SK-N-SH (cell line): ENCODE results near the gene DAB2IP. TPM values are rescaled to one million over a fixed set of nuclear protein-coding genes. Genes with fewer than 3 reads are reported as not detected.

Source experiments
- CTCF ChIA-PET: fragments of 300-600, 350-600 bp; formaldehyde crosslinking; extraction: SDS; loops from one replicate; lab custom pipeline; 2021; lab: Yijun Ruan, JAX
- POLR2A ChIA-PET: fragments of 350-600 bp; sonication (Branson Sonifier 250); formaldehyde crosslinking; extraction: SDS; loops from one replicate; lab custom pipeline; 2020; ENCODE audit warnings: antibody characterized with exemption, inconsistent platforms; lab: Yijun Ruan, JAX
- DNase-seq: peaks from one replicate; pipeline ENCODE4 v3.0.0; 2012
- H2AFZ ChIP-seq: fragments of 200-600 bp; sonication (generic); 2 replicates; pipeline ENCODE4 v1.8.1; 2016; ENCODE audit warnings: antibody characterized with exemption, mild to moderate bottlenecking, low read depth
- H3F3A ChIP-seq: fragments of 200-600 bp; sonication (generic); replicated peaks from 2 replicates; pipeline ENCODE3; 2016; ENCODE audit warnings: antibody characterized with exemption, mild to moderate bottlenecking; ENCODE audit not compliant: insufficient read depth
- H3K27ac ChIP-seq, 2 experiments: fragments of 200-500 bp in 1 of 2; fragments of 200-600 bp in 1 of 2; sonication (Bioruptor generic) in 1 of 2; sonication (generic), shearing (Covaris generic) in 1 of 2; 2 replicates each; pipeline versions ENCODE4 v1.5.1 to v1.6.1; 2014 to 2016; ENCODE audit warnings: low read depth in 2 of 2, inconsistent platforms in 1 of 2, low read length in 1 of 2, mild to moderate bottlenecking in 1 of 2, mixed read lengths in 1 of 2
- H3K27me3 ChIP-seq: fragments of 200-600 bp; sonication (generic), shearing (Covaris generic); 2 replicates; pipeline ENCODE4 v1.6.1; 2016; ENCODE audit warnings: mixed run types; ENCODE audit not compliant: insufficient read depth
- H3K36me3 ChIP-seq, 2 experiments: fragments of 200-500 bp in 1 of 2; fragments of 200-600 bp in 1 of 2; sonication (Bioruptor generic) in 1 of 2; sonication (generic) in 1 of 2; replicated peaks in 1 of 2; 2 replicates each; pipeline versions ENCODE3 to v1.5.1; 2014 to 2016; ENCODE audit warnings: low read length in 1 of 2, mild to moderate bottlenecking in 1 of 2; ENCODE audit not compliant: insufficient read depth in 2 of 2, control insufficient read depth in 1 of 2
- H3K4me1 ChIP-seq, 2 experiments: fragments of 200-500 bp in 1 of 2; fragments of 200-600 bp in 1 of 2; sonication (Bioruptor generic) in 1 of 2; sonication (generic), shearing (Covaris generic) in 1 of 2; 2 replicates each; pipeline versions ENCODE4 v1.5.1 to v1.6.1; 2014 to 2016; ENCODE audit warnings: low read depth in 1 of 2, low read length in 1 of 2, mixed run types in 1 of 2; ENCODE audit not compliant: insufficient read depth in 2 of 2, control insufficient read depth in 1 of 2
- H3K4me2 ChIP-seq: fragments of 200-600 bp; sonication (generic), shearing (Covaris generic); 2 replicates; pipeline ENCODE4 v1.6.1; 2017; ENCODE audit warnings: mixed run types
- H3K4me3 ChIP-seq, 2 experiments: fragments of 200-500 bp in 1 of 2; fragments of 200-600 bp in 1 of 2; sonication (Bioruptor generic) in 1 of 2; sonication (generic), shearing (Covaris generic) in 1 of 2; 2 replicates each; pipeline versions ENCODE4 v1.5.1 to v1.8.1; 2014 to 2016; ENCODE audit warnings: low read depth in 2 of 2, inconsistent platforms in 1 of 2, low read length in 1 of 2, mild to moderate bottlenecking in 1 of 2, mixed read lengths in 1 of 2, moderate library complexity in 1 of 2
- H3K79me2 ChIP-seq: fragments of 200-600 bp; sonication (generic); 2 replicates; pipeline ENCODE4 v1.8.1; 2017; ENCODE audit warnings: mild to moderate bottlenecking; ENCODE audit not compliant: insufficient read depth
- H3K9ac ChIP-seq: fragments of 200-600 bp; sonication (generic); 2 replicates; pipeline ENCODE4 v1.6.1; 2017; ENCODE audit warnings: mixed run types
- H3K9me2 ChIP-seq: fragments of 200-600 bp; sonication (generic); 2 replicates; pipeline ENCODE4 v1.6.1; 2017; ENCODE audit warnings: mixed run types
- H3K9me3 ChIP-seq: fragments of 200-600 bp; sonication (generic); 2 replicates; pipeline ENCODE4 v1.6.1; 2017; ENCODE audit warnings: mixed run types, mild to moderate bottlenecking, moderate library complexity
- H4K20me1 ChIP-seq: fragments of 200-600 bp; sonication (generic); 2 replicates; pipeline ENCODE4 v1.6.1; 2017; ENCODE audit warnings: mild to moderate bottlenecking, mixed run types; ENCODE audit not compliant: insufficient read depth
- CHD2 ChIP-seq: fragments of 150-350 bp; IDR thresholded peaks from 2 replicates; pipeline ENCODE4 v1.6.1; 2018; ENCODE audit warnings: low read length; ENCODE audit not compliant: partially characterized antibody
- ELF1 ChIP-seq: IDR thresholded peaks from 2 replicates; pipeline ENCODE4 v1.4.0; 2012
- EZH2phosphoT487 ChIP-seq: fragments of 200-600 bp; sonication (generic); IDR thresholded peaks from 2 replicates; pipeline ENCODE4 v1.6.1; 2017; ENCODE audit warnings: low read depth, mixed run types, mild to moderate bottlenecking, antibody characterized with exemption, moderate library complexity, borderline replicate concordance
- FOSL2 ChIP-seq: IDR thresholded peaks from 2 replicates; pipeline ENCODE4 v1.4.0; 2012; ENCODE audit warnings: low read depth, mild to moderate bottlenecking, moderate library complexity, borderline replicate concordance
- FOXM1 ChIP-seq: IDR thresholded peaks from 2 replicates; pipeline ENCODE4 v1.4.0; 2012; ENCODE audit warnings: low read depth, mild to moderate bottlenecking
- GABPA ChIP-seq: IDR thresholded peaks from 2 replicates; pipeline ENCODE4 v1.4.0; 2012; ENCODE audit warnings: low read depth, mild to moderate bottlenecking
- MEF2A ChIP-seq: IDR thresholded peaks from 2 replicates; pipeline ENCODE4 v1.4.0; 2012; ENCODE audit warnings: low read depth, borderline replicate concordance
- NFIC ChIP-seq: IDR thresholded peaks from 2 replicates; pipeline ENCODE4 v1.4.0; 2012; ENCODE audit warnings: borderline replicate concordance
- RAD21 ChIP-seq: IDR thresholded peaks from 2 replicates; pipeline ENCODE4 v1.6.1; 2012; ENCODE audit warnings: mild to moderate bottlenecking, low read length
- RXRA ChIP-seq: IDR thresholded peaks from 2 replicates; pipeline ENCODE4 v1.4.0; 2012; ENCODE audit warnings: low read depth, mild to moderate bottlenecking, borderline replicate concordance
- SMC3 ChIP-seq: IDR thresholded peaks from 2 replicates; pipeline ENCODE4 v1.6.1; 2012; ENCODE audit warnings: low read depth, low read length, improper control_type of control experiment
- TAF1 ChIP-seq: IDR thresholded peaks from 2 replicates; pipeline ENCODE4 v1.6.1; 2012; ENCODE audit warnings: low read depth, mild to moderate bottlenecking, low read length, moderate library complexity, borderline replicate concordance
- TCF12 ChIP-seq: IDR thresholded peaks from 2 replicates; pipeline ENCODE4 v1.4.0; 2012
- TEAD4 ChIP-seq: IDR thresholded peaks from 2 replicates; pipeline ENCODE4 v1.4.0; 2012; ENCODE audit warnings: mild to moderate bottlenecking, borderline replicate concordance; ENCODE audit not compliant: insufficient read depth
- YY1 ChIP-seq: IDR thresholded peaks from 2 replicates; pipeline ENCODE4 v1.4.0; 2012; ENCODE audit warnings: low read depth, mild to moderate bottlenecking
- WGBS: methylation state at CpG from one replicate; pipeline ENCODE4 v1.1.6; 2017; ENCODE audit warnings: low lambda C conversion rate; 5-methylcytosine and 5-hydroxymethylcytosine counted together
- polyA plus RNA-seq, 3 experiments: library from polyadenylated mRNA; depleted of rRNA; stranded (reverse); fragments of >200 nt; gene quantifications; 2 replicates each; pipeline ENCODE4 v1.2.3, GENCODE V29; 2012
- TF ChIP-seq, protein P1 (sequence below): IDR thresholded peaks from 2 replicates; pipeline ENCODE4 v1.4.0; 2012; ENCODE audit warnings: low read depth
- TF ChIP-seq, protein P2 (sequence below): fragments of 150-350 bp; IDR thresholded peaks from 2 replicates; pipeline ENCODE4 v1.6.1; 2016; ENCODE audit warnings: mild to moderate bottlenecking, low read depth, low read length
- TF ChIP-seq, protein P3 (sequence below): IDR thresholded peaks from 2 replicates; pipeline ENCODE4 v1.4.0; 2012; ENCODE audit warnings: low read depth, borderline replicate concordance
- TF ChIP-seq, protein P4 (sequence below): fragments of 200-600 bp; sonication (generic); IDR thresholded peaks from 2 replicates; pipeline ENCODE4 v1.6.1; 2017; ENCODE audit warnings: antibody characterized with exemption, mild to moderate bottlenecking, moderate library complexity

The DAB2IP gene
- polyA plus RNA-seq, 1 of the 3 experiments (the other 2 are of a cell fraction) = 21.4 TPM

DNA sequence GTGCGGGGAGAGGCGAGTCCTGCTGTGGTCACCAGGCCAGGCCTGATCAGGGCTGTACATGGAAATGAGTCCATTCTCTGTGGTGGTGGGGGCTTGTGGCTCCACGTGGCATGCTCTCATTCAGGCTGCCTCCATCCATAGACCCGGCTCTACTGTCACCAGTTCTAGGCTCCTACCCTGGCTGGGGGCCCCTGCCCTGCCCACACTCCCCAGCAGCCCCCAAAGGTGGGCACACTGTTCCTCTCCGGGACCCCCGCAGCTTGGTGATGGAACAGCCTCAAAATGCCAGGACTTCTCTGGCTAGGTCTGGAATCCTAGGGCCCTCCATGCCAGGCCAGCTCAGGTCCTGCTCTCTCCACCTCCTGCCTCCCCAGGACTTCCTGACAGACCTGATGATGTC lies 111.7 kb downstream of the DAB2IP start:
- Histone ChIP-seq H3K79me2 (peaks cover 5% of the 10 kb centered on the region; the same call in 1 of the 2 replicates), H3F3A (no peaks in the 10 kb centered on the region), H4K20me1 (no peaks in the 10 kb centered on the region), H3K4me2 (no peak overlapping the region), H3K27ac (no peak overlapping the region; a peak in 1 of 4 replicates), H3K36me3 (peaks cover 6 to 50% of the 10 kb centered on the region in 2 experiments), H2AFZ (no peak overlapping the region), H3K27me3 (no peaks in the 10 kb centered on the region), H3K9me3 (no peaks in the 10 kb centered on the region), H3K9me2 (no peaks in the 10 kb centered on the region), H3K4me3 (no peak overlapping the region), H3K4me1 (peaks cover 8 to 21% of the 10 kb centered on the region in 2 experiments; a peak in 3 of 4 replicates), H3K9ac (no peak overlapping the region)
- TF ChIP-seq MEF2A = no peak
- TF ChIP-seq, protein P1, sequence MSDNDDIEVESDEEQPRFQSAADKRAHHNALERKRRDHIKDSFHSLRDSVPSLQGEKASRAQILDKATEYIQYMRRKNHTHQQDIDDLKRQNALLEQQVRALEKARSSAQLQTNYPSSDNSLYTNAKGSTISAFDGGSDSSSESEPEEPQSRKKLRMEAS = no peak
- no peak for TF ChIP-seq TCF12
- TF ChIP-seq, protein P2, sequence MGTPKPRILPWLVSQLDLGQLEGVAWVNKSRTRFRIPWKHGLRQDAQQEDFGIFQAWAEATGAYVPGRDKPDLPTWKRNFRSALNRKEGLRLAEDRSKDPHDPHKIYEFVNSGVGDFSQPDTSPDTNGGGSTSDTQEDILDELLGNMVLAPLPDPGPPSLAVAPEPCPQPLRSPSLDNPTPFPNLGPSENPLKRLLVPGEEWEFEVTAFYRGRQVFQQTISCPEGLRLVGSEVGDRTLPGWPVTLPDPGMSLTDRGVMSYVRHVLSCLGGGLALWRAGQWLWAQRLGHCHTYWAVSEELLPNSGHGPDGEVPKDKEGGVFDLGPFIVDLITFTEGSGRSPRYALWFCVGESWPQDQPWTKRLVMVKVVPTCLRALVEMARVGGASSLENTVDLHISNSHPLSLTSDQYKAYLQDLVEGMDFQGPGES = no peak
- TF ChIP-seq, protein P3, sequence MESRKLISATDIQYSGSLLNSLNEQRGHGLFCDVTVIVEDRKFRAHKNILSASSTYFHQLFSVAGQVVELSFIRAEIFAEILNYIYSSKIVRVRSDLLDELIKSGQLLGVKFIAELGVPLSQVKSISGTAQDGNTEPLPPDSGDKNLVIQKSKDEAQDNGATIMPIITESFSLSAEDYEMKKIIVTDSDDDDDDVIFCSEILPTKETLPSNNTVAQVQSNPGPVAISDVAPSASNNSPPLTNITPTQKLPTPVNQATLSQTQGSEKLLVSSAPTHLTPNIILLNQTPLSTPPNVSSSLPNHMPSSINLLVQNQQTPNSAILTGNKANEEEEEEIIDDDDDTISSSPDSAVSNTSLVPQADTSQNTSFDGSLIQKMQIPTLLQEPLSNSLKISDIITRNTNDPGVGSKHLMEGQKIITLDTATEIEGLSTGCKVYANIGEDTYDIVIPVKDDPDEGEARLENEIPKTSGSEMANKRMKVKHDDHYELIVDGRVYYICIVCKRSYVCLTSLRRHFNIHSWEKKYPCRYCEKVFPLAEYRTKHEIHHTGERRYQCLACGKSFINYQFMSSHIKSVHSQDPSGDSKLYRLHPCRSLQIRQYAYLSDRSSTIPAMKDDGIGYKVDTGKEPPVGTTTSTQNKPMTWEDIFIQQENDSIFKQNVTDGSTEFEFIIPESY = no peak
- no peak for TF ChIP-seq EZH2phosphoT487
- TF ChIP-seq SMC3 = no peak
- TF ChIP-seq FOSL2 = no peak
- no peak for TF ChIP-seq RXRA
- TF ChIP-seq ELF1 = no peak
- TF ChIP-seq GABPA = no peak
- TF ChIP-seq TAF1 = no peak
- TF ChIP-seq NFIC = no peak
- ChIA-PET POLR2A (no interaction called here), CTCF (no interaction called here)
- WGBS = 98% methylated on average over 5 of the region's 6 CpGs
- no peak for DNase-seq

DNA sequence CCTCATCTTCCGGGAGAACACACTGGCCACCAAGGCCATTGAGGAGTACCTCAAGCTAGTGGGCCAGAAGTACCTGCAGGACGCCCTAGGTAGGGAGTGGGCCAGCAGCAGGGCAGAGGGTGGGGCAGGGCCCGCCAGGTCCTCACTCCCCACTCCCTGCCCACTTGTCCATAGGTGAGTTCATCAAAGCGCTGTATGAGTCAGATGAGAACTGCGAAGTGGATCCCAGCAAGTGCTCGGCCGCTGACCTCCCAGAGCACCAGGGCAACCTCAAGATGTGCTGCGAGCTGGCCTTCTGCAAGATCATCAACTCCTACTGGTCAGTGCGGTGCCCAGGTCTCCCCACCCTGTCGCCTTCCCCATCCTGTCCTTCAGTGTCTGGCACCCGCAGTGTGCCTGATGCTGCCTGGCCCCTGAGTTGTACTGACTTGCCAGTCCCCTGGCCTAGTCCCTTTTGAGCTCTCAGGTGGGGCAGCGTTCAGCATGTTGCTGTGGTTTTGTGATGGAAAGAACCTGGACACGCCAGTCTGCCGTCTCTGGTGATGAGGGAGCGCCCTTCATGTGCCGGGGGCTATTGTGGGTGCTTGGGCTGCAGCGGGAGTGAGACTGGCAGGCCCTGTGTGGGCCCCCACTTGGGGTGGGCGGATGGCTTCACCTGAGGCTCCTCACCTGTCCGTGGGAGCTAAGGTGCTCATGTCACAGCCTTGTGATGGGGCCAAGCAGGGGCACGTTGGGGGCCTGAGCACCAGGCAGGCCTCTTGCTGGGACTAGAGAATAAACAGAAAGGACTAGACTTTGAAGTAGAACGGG lies 112.3 kb downstream of the DAB2IP start:
- Histone ChIP-seq H3F3A (peaks cover under 1% of the 10 kb centered on the region), H3K27ac (peak overlapping the region in 1 of 2 experiments; percentile 91; a peak in 2 of 4 replicates), H3K27me3 (no peaks in the 10 kb centered on the region), H3K4me3 (no peak overlapping the region), H3K36me3 (peaks cover 12 to 50% of the 10 kb centered on the region in 2 experiments), H3K79me2 (peaks cover 5% of the 10 kb centered on the region; the same call in 1 of the 2 replicates), H3K4me1 (peaks cover 8 to 21% of the 10 kb centered on the region in 2 experiments; a peak in 3 of 4 replicates), H3K9me2 (no peaks in the 10 kb centered on the region), H3K4me2 (no peak overlapping the region), H4K20me1 (no peaks in the 10 kb centered on the region), H3K9ac (no peak overlapping the region), H2AFZ (no peak overlapping the region), H3K9me3 (no peaks in the 10 kb centered on the region)
- WGBS = 91% methylated on average over 7 of the region's 21 CpGs
- POLR2A ChIA-PET = no interaction called here
- CTCF ChIA-PET = interaction anchor here (0.8 to 1.1 kb wide), 2 partner anchors 68 to 213 kb away, joined by 3 to 4 read pairs; no protein-coding TSS in a partner anchor
- DNase-seq = no peak
- TF ChIP-seq ELF1 = no peak
- no peak for TF ChIP-seq MEF2A
- TF ChIP-seq RXRA = no peak
- no peak for TF ChIP-seq YY1
- no peak for TF ChIP-seq CHD2
- TF ChIP-seq, protein P4, sequence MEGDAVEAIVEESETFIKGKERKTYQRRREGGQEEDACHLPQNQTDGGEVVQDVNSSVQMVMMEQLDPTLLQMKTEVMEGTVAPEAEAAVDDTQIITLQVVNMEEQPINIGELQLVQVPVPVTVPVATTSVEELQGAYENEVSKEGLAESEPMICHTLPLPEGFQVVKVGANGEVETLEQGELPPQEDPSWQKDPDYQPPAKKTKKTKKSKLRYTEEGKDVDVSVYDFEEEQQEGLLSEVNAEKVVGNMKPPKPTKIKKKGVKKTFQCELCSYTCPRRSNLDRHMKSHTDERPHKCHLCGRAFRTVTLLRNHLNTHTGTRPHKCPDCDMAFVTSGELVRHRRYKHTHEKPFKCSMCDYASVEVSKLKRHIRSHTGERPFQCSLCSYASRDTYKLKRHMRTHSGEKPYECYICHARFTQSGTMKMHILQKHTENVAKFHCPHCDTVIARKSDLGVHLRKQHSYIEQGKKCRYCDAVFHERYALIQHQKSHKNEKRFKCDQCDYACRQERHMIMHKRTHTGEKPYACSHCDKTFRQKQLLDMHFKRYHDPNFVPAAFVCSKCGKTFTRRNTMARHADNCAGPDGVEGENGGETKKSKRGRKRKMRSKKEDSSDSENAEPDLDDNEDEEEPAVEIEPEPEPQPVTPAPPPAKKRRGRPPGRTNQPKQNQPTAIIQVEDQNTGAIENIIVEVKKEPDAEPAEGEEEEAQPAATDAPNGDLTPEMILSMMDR = no peak
- no peak for TF ChIP-seq FOSL2
- no peak for TF ChIP-seq FOXM1
- TF ChIP-seq, protein P2 = no peak
- no peak for TF ChIP-seq RAD21
- no peak for TF ChIP-seq TEAD4
- no peak for TF ChIP-seq EZH2phosphoT487
